GM12874 (cell line): Measurements from ENCODE around the gene RNF181.

Source experiments
- CTCF ChIP-seq: IDR thresholded peaks from 2 replicates; pipeline ENCODE4 v1.5.1; 2011; ENCODE audit warnings: low read depth, mild to moderate bottlenecking, control low read depth, low read length, moderate library complexity; ENCODE audit not compliant: insufficient read depth

RNF181 gene

GRCh38 chr2:85595301-85596025 lies at the start of gene RNF181:
TSS of gene RNF181 (plus strand) at chr2:85595745. CDS start at chr2:85595764, 19 bp downstream.
- TF ChIP-seq CTCF, result no peak

GRCh38 chr2:85545780-85546240 lies 49.7 kb upstream of the RNF181 start:
- no peak for TF ChIP-seq CTCF

- no peak for TF ChIP-seq CTCF
These were observed 48.3 kb upstream of the RNF181 start for GRCh38 chr2:85547089-85547858.

- TF ChIP-seq CTCF, result no peak
These were observed 47.5 kb upstream of the RNF181 start for GRCh38 chr2:85547859-85548607.

- no peak for TF ChIP-seq CTCF
These were observed 47.0 kb upstream of the RNF181 start for GRCh38 chr2:85548608-85548900.

- no peak for TF ChIP-seq CTCF
These were observed 46.5 kb upstream of the RNF181 start for GRCh38 chr2:85549095-85549494.

- TF ChIP-seq CTCF, result no peak
These were observed 45.7 kb upstream of the RNF181 start for GRCh38 chr2:85549826-85550225.
